GM10847 (cell line): ENCODE measurements around the gene GPR137B.

Source experiments
- POLR2A ChIP-seq: IDR thresholded peaks from 2 replicates; pipeline ENCODE4 v1.6.1; 2011; ENCODE audit not compliant: insufficient read length; ENCODE audit errors: extremely low read depth

The GPR137B gene

GRCh38 chr1:236142253-236143103, at the start of gene GPR137B:
Gene GPR137B (plus strand): TSS chr1:236142539. CDS start chr1:236142623, 84 bp downstream.
- TF ChIP-seq POLR2A: peak; percentile 36

- TF ChIP-seq POLR2A: no peak
Observed at GRCh38 chr1:236092899-236093298, 49.4 kb upstream of the GPR137B start.

- no peak for TF ChIP-seq POLR2A
Observed at GRCh38 chr1:236095705-236096520, 46.4 kb upstream of the GPR137B start.

GRCh38 chr1:236098267-236098666, 44.1 kb upstream of the GPR137B start:
- TF ChIP-seq POLR2A: no peak

GRCh38 chr1:236099355-236099974, 42.9 kb upstream of the GPR137B start:
- TF ChIP-seq POLR2A: no peak

- TF ChIP-seq POLR2A: no peak
Observed at GRCh38 chr1:236100799-236101198, 41.5 kb upstream of the GPR137B start.

- TF ChIP-seq POLR2A: no peak
Observed at GRCh38 chr1:236101233-236102200, 40.8 kb upstream of the GPR137B start.

- TF ChIP-seq POLR2A: no peak
Observed at GRCh38 chr1:236102611-236103010, 39.7 kb upstream of the GPR137B start.

- TF ChIP-seq POLR2A: no peak
Observed at GRCh38 chr1:236103059-236103458, 39.3 kb upstream of the GPR137B start.

- no peak for TF ChIP-seq POLR2A
Observed at GRCh38 chr1:236103646-236104218, 38.6 kb upstream of the GPR137B start.

GRCh38 chr1:236107121-236107907, 35.0 kb upstream of the GPR137B start:
- TF ChIP-seq POLR2A: no peak

GRCh38 chr1:236108027-236108648, 34.2 kb upstream of the GPR137B start:
- TF ChIP-seq POLR2A: no peak

- no peak for TF ChIP-seq POLR2A
Observed at GRCh38 chr1:236110137-236110536, 32.2 kb upstream of the GPR137B start.
